ENCODE data around the gene RASAL2.

The RASAL2 gene

GRCh38 chr1:178472531-178472930 is 378.6 kb downstream of the RASAL2 start:
- Histone ChIP-seq H3K9me3 (ENCODE audit: control insufficient read depth, low read depth, low read length) (no peaks in the 10 kb centered on the region), H3K27me3 (ENCODE audit: control insufficient read depth, insufficient read depth, low read length) (no peaks in the 10 kb centered on the region), H3K9ac (ENCODE audit: low read length) (no peak overlapping the region), H3K4me1 (ENCODE audit: control insufficient read depth, low read depth, low read length) (no peaks in the 10 kb centered on the region), H3K4me3 (ENCODE audit: low read length) (no peak overlapping the region), H3K27ac (ENCODE audit: low read length) (no peak overlapping the region), H3K36me3 (ENCODE audit: control insufficient read depth, low read depth, low read length) (peaks cover 17% of the 10 kb centered on the region)

GRCh38 chr1:178477373-178477772 is 383.5 kb downstream of the RASAL2 start:
- H3K9ac ChIP-seq (ENCODE audit: low read length), result no peak overlapping the region
- H3K27ac ChIP-seq (ENCODE audit: low read length), result no peak overlapping the region
- H3K36me3 ChIP-seq (ENCODE audit: control insufficient read depth, low read depth, low read length), result peaks cover 10% of the 10 kb centered on the region
- no peaks in the 10 kb centered on the region for H3K4me1 ChIP-seq (ENCODE audit: control insufficient read depth, low read depth, low read length)
- H3K4me3 ChIP-seq (ENCODE audit: low read length), result no peak overlapping the region
- no peaks in the 10 kb centered on the region for H3K27me3 ChIP-seq (ENCODE audit: control insufficient read depth, insufficient read depth, low read length)
- no peaks in the 10 kb centered on the region for H3K9me3 ChIP-seq (ENCODE audit: control insufficient read depth, low read depth, low read length)

DNA sequence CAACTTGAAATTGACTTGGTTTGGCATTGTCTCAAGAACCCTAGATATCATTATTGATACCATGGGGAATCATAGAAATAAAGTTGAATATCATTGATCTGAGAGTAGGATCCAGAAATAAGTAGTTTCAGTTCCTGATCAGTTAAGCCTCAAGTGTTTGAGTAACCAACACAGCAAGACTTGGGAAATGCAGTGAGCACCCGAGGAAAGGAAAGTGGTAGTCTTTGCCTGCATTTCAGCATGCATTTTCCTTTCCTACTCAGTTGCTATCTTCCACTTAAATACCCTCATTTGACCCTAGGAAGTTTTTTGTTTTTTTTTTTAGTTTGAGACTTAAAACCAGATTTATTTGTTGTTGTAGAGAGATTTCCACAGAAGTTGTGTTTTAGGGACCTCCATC is 383.9 kb downstream of the RASAL2 start:
- Histone ChIP-seq H3K4me3 (ENCODE audit: low read length) (no peak overlapping the region), H3K4me1 (ENCODE audit: control insufficient read depth, low read depth, low read length) (no peaks in the 10 kb centered on the region), H3K9me3 (ENCODE audit: control insufficient read depth, low read depth, low read length) (no peaks in the 10 kb centered on the region), H3K27me3 (ENCODE audit: control insufficient read depth, insufficient read depth, low read length) (no peaks in the 10 kb centered on the region), H3K9ac (ENCODE audit: low read length) (no peak overlapping the region), H3K36me3 (ENCODE audit: control insufficient read depth, low read depth, low read length) (peaks cover 10% of the 10 kb centered on the region), H3K27ac (ENCODE audit: low read length) (no peak overlapping the region)

GRCh38 chr1:178483251-178483957 is 389.5 kb downstream of the RASAL2 start:
- no peaks in the 10 kb centered on the region for H3K4me1 ChIP-seq (ENCODE audit: control insufficient read depth, low read depth, low read length)
- H3K27ac ChIP-seq (ENCODE audit: low read length), result no peak overlapping the region

GRCh38 chr1:178484698-178485225 is 390.9 kb downstream of the RASAL2 start:
- H3K9ac ChIP-seq (ENCODE audit: low read length), result no peak overlapping the region
- H3K4me3 ChIP-seq (ENCODE audit: low read length), result no peak overlapping the region
- no peak overlapping the region for H3K27ac ChIP-seq (ENCODE audit: low read length)
- no peaks in the 10 kb centered on the region for H3K4me1 ChIP-seq (ENCODE audit: control insufficient read depth, low read depth, low read length)
- H3K27me3 ChIP-seq (ENCODE audit: control insufficient read depth, insufficient read depth, low read length), result no peaks in the 10 kb centered on the region
- no peaks in the 10 kb centered on the region for H3K36me3 ChIP-seq (ENCODE audit: control insufficient read depth, low read depth, low read length)
- H3K9me3 ChIP-seq (ENCODE audit: control insufficient read depth, low read depth, low read length), result no peaks in the 10 kb centered on the region

More at GRCh38 chr1:178483251-178483957, 389.5 kb downstream of the RASAL2 start:
- Histone ChIP-seq H3K9me3 (ENCODE audit: control insufficient read depth, low read depth, low read length) (no peaks in the 10 kb centered on the region), H3K36me3 (ENCODE audit: control insufficient read depth, low read depth, low read length) (no peaks in the 10 kb centered on the region), H3K4me3 (ENCODE audit: low read length) (no peak overlapping the region), H3K27me3 (ENCODE audit: control insufficient read depth, insufficient read depth, low read length) (no peaks in the 10 kb centered on the region), H3K9ac (ENCODE audit: low read length) (no peak overlapping the region)

DNA sequence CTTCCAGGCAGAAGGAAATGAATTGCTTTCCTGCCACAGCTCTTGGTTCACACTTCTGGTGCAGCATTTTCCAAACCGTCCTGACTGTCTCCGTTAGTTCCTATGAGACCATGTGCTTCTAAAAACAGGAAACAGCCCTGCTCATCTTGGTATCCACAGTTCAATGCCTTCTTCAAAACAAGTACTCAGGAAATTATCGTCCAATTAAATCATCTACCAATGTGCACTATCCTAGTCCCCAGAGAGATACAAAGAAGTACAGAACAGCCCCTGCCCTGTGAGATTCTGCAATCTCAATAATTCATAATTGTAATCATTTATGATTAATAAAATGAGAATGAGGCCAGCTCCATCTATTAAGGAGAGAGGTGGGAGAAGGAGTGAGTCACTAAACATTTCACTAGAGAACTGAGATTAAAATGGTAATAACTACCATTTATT is 391.7 kb downstream of the RASAL2 start:
- H3K9ac ChIP-seq (ENCODE audit: low read length), result no peak overlapping the region
- H3K27ac ChIP-seq (ENCODE audit: low read length), result no peak overlapping the region
- no peaks in the 10 kb centered on the region for H3K27me3 ChIP-seq (ENCODE audit: control insufficient read depth, insufficient read depth, low read length)
- no peaks in the 10 kb centered on the region for H3K4me1 ChIP-seq (ENCODE audit: control insufficient read depth, low read depth, low read length)
- no peaks in the 10 kb centered on the region for H3K36me3 ChIP-seq (ENCODE audit: control insufficient read depth, low read depth, low read length)
- H3K4me3 ChIP-seq (ENCODE audit: low read length), result no peak overlapping the region
- H3K9me3 ChIP-seq (ENCODE audit: control insufficient read depth, low read depth, low read length), result no peaks in the 10 kb centered on the region

DNA sequence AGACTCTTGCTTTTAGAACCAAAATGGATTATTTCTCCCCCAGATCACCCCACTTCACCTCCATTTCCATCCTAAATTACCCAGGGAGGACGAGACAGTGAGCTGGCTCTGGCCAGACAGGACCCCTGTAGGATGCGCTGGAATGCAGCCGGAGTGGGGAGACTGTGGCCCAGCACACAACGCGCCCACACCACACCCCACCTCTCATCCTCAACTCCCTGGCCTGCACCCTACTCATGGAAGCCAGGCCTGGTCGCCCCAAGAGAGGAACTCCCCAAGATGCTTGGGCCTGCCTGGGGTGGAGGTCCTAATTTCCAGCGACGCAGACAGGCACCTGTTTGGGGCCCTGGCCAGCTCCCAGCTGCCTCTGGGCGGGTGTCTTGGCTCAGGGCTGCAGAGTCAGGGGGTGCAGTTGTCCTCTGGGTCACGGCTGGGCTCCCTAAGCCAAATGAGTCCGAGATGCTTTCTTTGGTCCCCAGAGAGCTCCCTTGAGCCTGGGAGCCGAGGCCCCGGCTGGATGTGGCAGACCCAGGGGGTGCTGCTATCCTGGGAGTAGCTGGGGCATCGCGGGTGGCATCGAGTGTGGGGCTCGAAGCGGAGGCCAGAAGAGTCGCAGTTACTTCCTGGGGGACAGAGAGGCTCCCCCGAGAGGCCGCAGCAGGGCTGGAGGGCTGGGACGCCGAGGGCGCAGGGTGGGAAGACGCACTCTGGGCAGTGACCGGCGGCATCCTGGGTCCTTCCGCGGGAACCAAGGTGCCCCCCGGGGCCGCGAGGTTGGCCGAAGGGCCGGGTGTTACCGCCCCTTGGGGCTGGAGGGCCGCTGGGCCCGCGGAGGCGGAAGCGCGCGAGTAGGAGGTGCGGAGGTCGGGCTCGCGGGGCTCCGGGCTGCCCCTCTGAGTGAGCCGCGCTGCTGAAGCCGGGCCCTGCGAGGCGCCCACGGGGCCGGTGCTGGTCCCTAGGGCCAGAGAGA is 392.5 kb downstream of the RASAL2 start:
- H3K4me1 ChIP-seq (ENCODE audit: control insufficient read depth, low read depth, low read length), result no peaks in the 10 kb centered on the region
- no peaks in the 10 kb centered on the region for H3K36me3 ChIP-seq (ENCODE audit: control insufficient read depth, low read depth, low read length)
- H3K27me3 ChIP-seq (ENCODE audit: control insufficient read depth, insufficient read depth, low read length), result no peaks in the 10 kb centered on the region
- no peak overlapping the region for H3K27ac ChIP-seq (ENCODE audit: low read length)
- H3K9ac ChIP-seq (ENCODE audit: low read length), result no peak overlapping the region
- no peaks in the 10 kb centered on the region for H3K9me3 ChIP-seq (ENCODE audit: control insufficient read depth, low read depth, low read length)
- H3K4me3 ChIP-seq (ENCODE audit: low read length), result no peak overlapping the region

GRCh38 chr1:178487070-178487615 is 393.2 kb downstream of the RASAL2 start:
- H3K4me1 ChIP-seq (ENCODE audit: control insufficient read depth, low read depth, low read length), result no peaks in the 10 kb centered on the region
- no peaks in the 10 kb centered on the region for H3K9me3 ChIP-seq (ENCODE audit: control insufficient read depth, low read depth, low read length)
- H3K36me3 ChIP-seq (ENCODE audit: control insufficient read depth, low read depth, low read length), result no peaks in the 10 kb centered on the region
- H3K27me3 ChIP-seq (ENCODE audit: control insufficient read depth, insufficient read depth, low read length), result no peaks in the 10 kb centered on the region
- no peak overlapping the region for H3K4me3 ChIP-seq (ENCODE audit: low read length)
- H3K27ac ChIP-seq (ENCODE audit: low read length), result no peak overlapping the region
- no peak overlapping the region for H3K9ac ChIP-seq (ENCODE audit: low read length)

DNA sequence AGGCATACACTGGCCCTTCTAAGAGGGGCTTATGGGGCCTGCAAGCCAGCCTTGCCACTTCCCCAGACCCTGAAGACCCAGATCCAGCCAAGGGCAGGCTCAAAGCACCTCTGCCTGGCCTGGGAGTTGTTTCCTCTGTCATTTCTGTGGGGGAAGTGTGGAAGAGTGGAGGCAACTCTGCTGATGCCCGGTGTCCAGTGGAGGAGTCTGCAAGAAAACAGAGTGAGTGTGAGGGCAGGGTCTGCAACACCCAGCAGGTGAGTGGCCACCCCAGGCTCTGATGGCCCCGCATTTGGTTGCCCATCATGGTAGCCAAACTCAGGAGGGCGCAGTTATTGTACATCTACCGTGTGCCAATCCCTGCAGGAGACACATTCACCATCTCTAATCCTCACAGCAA is 394.5 kb downstream of the RASAL2 start:
- Histone ChIP-seq H3K27me3 (ENCODE audit: control insufficient read depth, insufficient read depth, low read length) (no peaks in the 10 kb centered on the region), H3K9me3 (ENCODE audit: control insufficient read depth, low read depth, low read length) (no peaks in the 10 kb centered on the region), H3K27ac (ENCODE audit: low read length) (no peak overlapping the region), H3K9ac (ENCODE audit: low read length) (no peak overlapping the region), H3K4me1 (ENCODE audit: control insufficient read depth, low read depth, low read length) (no peaks in the 10 kb centered on the region), H3K4me3 (ENCODE audit: low read length) (no peak overlapping the region), H3K36me3 (ENCODE audit: control insufficient read depth, low read depth, low read length) (no peaks in the 10 kb centered on the region)

DNA sequence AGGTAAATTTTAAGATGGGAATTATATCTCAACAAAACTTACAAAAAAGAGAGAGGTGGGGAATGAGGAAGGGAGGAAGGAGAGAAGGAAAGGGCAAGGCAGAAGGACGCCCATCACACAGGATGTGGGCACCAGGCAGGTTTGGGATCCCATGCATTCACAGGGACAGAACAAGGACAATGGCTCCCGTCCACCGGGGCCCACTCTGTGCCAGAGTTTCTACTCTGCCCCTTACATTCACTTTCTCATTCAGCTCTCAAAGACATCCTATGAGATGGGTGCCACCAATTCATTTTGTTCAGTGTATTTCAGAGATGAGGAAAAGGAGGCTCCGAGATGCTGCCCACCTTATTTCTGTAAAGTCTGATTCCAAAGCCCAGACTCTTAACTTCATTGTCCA is 395.5 kb downstream of the RASAL2 start:
- Histone ChIP-seq H3K4me3 (ENCODE audit: low read length) (no peak overlapping the region), H3K9ac (ENCODE audit: low read length) (no peak overlapping the region), H3K27me3 (ENCODE audit: control insufficient read depth, insufficient read depth, low read length) (no peaks in the 10 kb centered on the region), H3K9me3 (ENCODE audit: control insufficient read depth, low read depth, low read length) (no peaks in the 10 kb centered on the region), H3K36me3 (ENCODE audit: control insufficient read depth, low read depth, low read length) (no peaks in the 10 kb centered on the region), H3K4me1 (ENCODE audit: control insufficient read depth, low read depth, low read length) (no peaks in the 10 kb centered on the region), H3K27ac (ENCODE audit: low read length) (no peak overlapping the region)

DNA sequence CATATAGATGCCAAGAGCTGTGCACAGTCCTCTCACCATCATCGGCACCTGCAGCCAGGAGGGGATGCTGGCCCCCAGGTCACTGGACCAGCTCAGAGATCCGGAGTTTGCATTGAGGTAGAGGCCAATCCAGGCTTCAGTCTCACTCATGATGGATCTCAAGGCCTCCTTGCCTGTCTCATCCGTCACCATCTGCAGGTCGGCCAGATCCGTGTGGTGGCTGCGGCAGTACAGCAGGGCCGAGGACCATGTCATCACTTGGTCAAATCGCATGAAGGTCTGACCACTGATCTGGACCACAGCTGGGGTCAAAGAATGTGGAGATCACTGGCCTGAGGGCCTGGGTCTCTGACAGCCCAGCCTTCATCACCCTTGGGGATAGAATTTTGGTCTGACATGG is 396.2 kb downstream of the RASAL2 start:
- no peaks in the 10 kb centered on the region for H3K36me3 ChIP-seq (ENCODE audit: control insufficient read depth, low read depth, low read length)
- H3K4me3 ChIP-seq (ENCODE audit: low read length), result no peak overlapping the region
- H3K9me3 ChIP-seq (ENCODE audit: control insufficient read depth, low read depth, low read length), result no peaks in the 10 kb centered on the region
- H3K9ac ChIP-seq (ENCODE audit: low read length), result no peak overlapping the region
- H3K4me1 ChIP-seq (ENCODE audit: control insufficient read depth, low read depth, low read length), result no peaks in the 10 kb centered on the region
- H3K27ac ChIP-seq (ENCODE audit: low read length), result no peak overlapping the region
- H3K27me3 ChIP-seq (ENCODE audit: control insufficient read depth, insufficient read depth, low read length), result no peaks in the 10 kb centered on the region
